A549 (cell line): ENCODE data around the gene KCNQ1. TPM values are rescaled to one million over a fixed set of nuclear protein-coding genes. Genes with fewer than 3 reads are reported as not detected.

Experiments
- ATAC-seq, 2 experiments: fragments of 200-7000 bp in 1 of 2; fragments of >200 bp in 1 of 2; cut with Nextera tagmentation in 1 of 2; cut with Tn5 transposase in 1 of 2; 3 replicates each; pipeline versions ENCODE4 v1.8.0 to v1.9.1; 2018 to 2020; ENCODE audit warnings: mild to moderate bottlenecking in 1 of 2, moderate library complexity in 1 of 2
- CTCF ChIA-PET: fragments of 300-600 bp; sonication (Branson Sonifier 250); formaldehyde crosslinking; extraction: SDS; loops from one replicate; lab custom pipeline; 2021; ENCODE audit warnings: antibody characterized with exemption, inconsistent platforms; lab: Yijun Ruan, JAX
- POLR2A ChIA-PET: fragments of 350-600 bp; formaldehyde crosslinking; extraction: SDS; loops from one replicate; lab custom pipeline; 2021; ENCODE audit warnings: antibody characterized with exemption, inconsistent platforms; lab: Yijun Ruan, JAX
- DNase-seq, 2 experiments: peaks; one replicate each; pipeline versions ENCODE4 v3.0.0 to v3.0.0-alpha.2; 2011 to 2016; ENCODE audit warnings: low read depth in 1 of 2, low spot score in 1 of 2
- FAIRE-seq: peaks from 2 replicates; lab custom pipeline; 2011; peaks lifted over from hg19 to GRCh38; lab: Jason Lieb, UNC
- H3K27ac ChIP-seq, 2 experiments: fragments of >200 bp; sonication (Bioruptor Twin); formaldehyde crosslinking; 3 replicates each; pipeline ENCODE4 v1.5.1; 2016 to 2017
- H3K4me1 ChIP-seq: fragments of >200 bp; sonication (Bioruptor Twin); formaldehyde crosslinking; 3 replicates; pipeline ENCODE4 v1.6.1; 2016
- H3K4me2 ChIP-seq: fragments of >200 bp; sonication (Bioruptor Twin); formaldehyde crosslinking; 3 replicates; pipeline ENCODE4 v1.6.1; 2016
- H3K4me3 ChIP-seq: fragments of >200 bp; sonication (Bioruptor Twin); formaldehyde crosslinking; 3 replicates; pipeline ENCODE4 v1.5.1; 2016
- H3K9me3 ChIP-seq: fragments of >200 bp; sonication (Bioruptor Twin); formaldehyde crosslinking; 3 replicates; pipeline ENCODE4 v1.6.1; 2016
- CEBPB ChIP-seq, 2 experiments: fragments of >200 bp in 1 of 2; sonication (Bioruptor Twin) in 1 of 2; formaldehyde crosslinking in 1 of 2; IDR thresholded peaks; 2 replicates each; pipeline ENCODE4 v1.6.1; 2012 to 2016
- CHD2 ChIP-seq: fragments of 150-350 bp; IDR thresholded peaks from 2 replicates; pipeline ENCODE4 v1.6.1; 2014; ENCODE audit warnings: low read length; ENCODE audit not compliant: partially characterized antibody
- CTCF ChIP-seq: fragments of >200 bp; sonication (Bioruptor Twin); formaldehyde crosslinking; IDR thresholded peaks from 3 replicates; pipeline ENCODE4 v1.5.1; 2016
- ELK1 ChIP-seq: fragments of 150-350 bp; IDR thresholded peaks from 2 replicates; pipeline ENCODE4 v1.6.1; 2014; ENCODE audit warnings: low read depth, mild to moderate bottlenecking, low read length
- FOSB ChIP-seq: fragments of 250-450 bp; sonication (Bioruptor Pico); IDR thresholded peaks from 2 replicates; pipeline ENCODE4 v1.5.0; 2020; ENCODE audit warnings: mild to moderate bottlenecking, moderate library complexity
- FOXS1 ChIP-seq: fragments of 250-450 bp; sonication (Bioruptor Pico); IDR thresholded peaks from 2 replicates; pipeline ENCODE4 v1.5.0; 2020; ENCODE audit warnings: mild to moderate bottlenecking, moderate library complexity
- HOXB13 ChIP-seq: fragments of 250-450 bp; sonication (Bioruptor Pico); IDR thresholded peaks from 2 replicates; pipeline ENCODE4 v1.5.0; 2020; ENCODE audit warnings: low read depth, mild to moderate bottlenecking, moderate library complexity
- HOXB5 ChIP-seq: fragments of 250-450 bp; sonication (Bioruptor Pico); IDR thresholded peaks from 2 replicates; pipeline ENCODE4 v1.5.0; 2020; ENCODE audit warnings: mild to moderate bottlenecking, moderate library complexity
- KDM1A ChIP-seq: fragments of 200-600 bp; sonication (generic); IDR thresholded peaks from 2 replicates; pipeline ENCODE4 v1.6.1; 2016; ENCODE audit warnings: low read depth, mild to moderate bottlenecking
- MAFK ChIP-seq: fragments of 450-650 bp; IDR thresholded peaks from 2 replicates; pipeline ENCODE4 v1.6.1; 2014; ENCODE audit not compliant: partially characterized antibody
- MYC ChIP-seq: IDR thresholded peaks from 2 replicates; pipeline ENCODE4 v1.6.1; 2012; ENCODE audit warnings: mild to moderate bottlenecking, inconsistent platforms, low read length, improper control_type of control experiment, borderline replicate concordance
- NFE2L2 ChIP-seq: fragments of 150-350 bp; conservative IDR thresholded peaks from 2 replicates; pipeline ENCODE4 v1.6.1; 2014; ENCODE audit warnings: low read length
- POLR2A ChIP-seq: IDR thresholded peaks from 2 replicates; pipeline ENCODE4 v1.6.1; 2012; ENCODE audit warnings: mild to moderate bottlenecking, low read length
- RARB ChIP-seq: fragments of 250-450 bp; sonication (Bioruptor Pico); IDR thresholded peaks from 2 replicates; pipeline ENCODE4 v1.8.0; 2021; ENCODE audit warnings: mild to moderate bottlenecking, moderate library complexity
- RNF2 ChIP-seq: fragments of 200-600 bp; sonication (generic); IDR thresholded peaks from 2 replicates; pipeline ENCODE4 v1.6.1; 2016; ENCODE audit warnings: low read depth, mild to moderate bottlenecking, antibody characterized with exemption, moderate library complexity, borderline replicate concordance
- SMC3 ChIP-seq: fragments of >200 bp; sonication (Bioruptor Twin); formaldehyde crosslinking; IDR thresholded peaks from 3 replicates; pipeline ENCODE4 v1.6.1; 2018; ENCODE audit warnings: inconsistent platforms
- ZFP36 ChIP-seq: fragments of 450-650 bp; IDR thresholded peaks from 2 replicates; pipeline ENCODE4 v1.6.1; 2014; ENCODE audit warnings: borderline replicate concordance; ENCODE audit not compliant: partially characterized antibody
- ZSCAN20 ChIP-seq: fragments of 250-450 bp; sonication (Bioruptor Pico); IDR thresholded peaks from 2 replicates; pipeline ENCODE4 v1.8.0; 2022; ENCODE audit warnings: mild to moderate bottlenecking, moderate library complexity
- WGBS: methylation state at CpG from one replicate; pipeline ENCODE4 v1.1.6; 2017; ENCODE audit errors: missing lambda C conversion rate; 5-methylcytosine and 5-hydroxymethylcytosine counted together
- polyA plus RNA-seq, 4 experiments: library from polyadenylated mRNA; depleted of rRNA in 3 of 4; stranded (reverse); fragments of >200 nt; fragmentation: RNase III in 1 of 4; extraction: RNeasy Plus Mini Kit Qiagen cat#74134 plus additional on column Dnase treatment in 1 of 4; gene quantifications; 2 replicates in 3 of 4; 3 replicates in 1 of 4; pipeline ENCODE4 v1.2.3, GENCODE V29; 2011 to 2017
- TF ChIP-seq, protein P1 (sequence below): fragments of 200-600 bp; sonication (generic); IDR thresholded peaks from 2 replicates; pipeline ENCODE4 v1.6.1; 2016; ENCODE audit warnings: antibody characterized with exemption, mild to moderate bottlenecking, moderate library complexity
- TF ChIP-seq, protein P2 (sequence below): IDR thresholded peaks from 2 replicates; pipeline ENCODE4 v1.6.1; 2012

KCNQ1 gene
- polyA plus RNA-seq, 2 of the 4 experiments (the other 2 are of a cell fraction), result 0.14 to 0.17 TPM

- FAIRE-seq, result no peak
- TF ChIP-seq CTCF (no peak), CEBPB (IDR thresholded peaks at IDR 0.05) (no peak), FOXS1 (CRISPR knock-in tag) (no peak), FOSB (CRISPR knock-in tag) (no peak), NFE2L2 (no peak), HOXB13 (CRISPR knock-in tag) (no peak), KDM1A (no peak), ZSCAN20 (CRISPR knock-in tag) (no peak), ELK1 (no peak), CHD2 (no peak), MAFK (no peak), RNF2 (no peak), SMC3 (no peak), RARB (CRISPR knock-in tag) (no peak), HOXB5 (CRISPR knock-in tag) (no peak), MYC (no peak), ZFP36 (no peak), POLR2A (no peak)
- TF ChIP-seq, protein P1, sequence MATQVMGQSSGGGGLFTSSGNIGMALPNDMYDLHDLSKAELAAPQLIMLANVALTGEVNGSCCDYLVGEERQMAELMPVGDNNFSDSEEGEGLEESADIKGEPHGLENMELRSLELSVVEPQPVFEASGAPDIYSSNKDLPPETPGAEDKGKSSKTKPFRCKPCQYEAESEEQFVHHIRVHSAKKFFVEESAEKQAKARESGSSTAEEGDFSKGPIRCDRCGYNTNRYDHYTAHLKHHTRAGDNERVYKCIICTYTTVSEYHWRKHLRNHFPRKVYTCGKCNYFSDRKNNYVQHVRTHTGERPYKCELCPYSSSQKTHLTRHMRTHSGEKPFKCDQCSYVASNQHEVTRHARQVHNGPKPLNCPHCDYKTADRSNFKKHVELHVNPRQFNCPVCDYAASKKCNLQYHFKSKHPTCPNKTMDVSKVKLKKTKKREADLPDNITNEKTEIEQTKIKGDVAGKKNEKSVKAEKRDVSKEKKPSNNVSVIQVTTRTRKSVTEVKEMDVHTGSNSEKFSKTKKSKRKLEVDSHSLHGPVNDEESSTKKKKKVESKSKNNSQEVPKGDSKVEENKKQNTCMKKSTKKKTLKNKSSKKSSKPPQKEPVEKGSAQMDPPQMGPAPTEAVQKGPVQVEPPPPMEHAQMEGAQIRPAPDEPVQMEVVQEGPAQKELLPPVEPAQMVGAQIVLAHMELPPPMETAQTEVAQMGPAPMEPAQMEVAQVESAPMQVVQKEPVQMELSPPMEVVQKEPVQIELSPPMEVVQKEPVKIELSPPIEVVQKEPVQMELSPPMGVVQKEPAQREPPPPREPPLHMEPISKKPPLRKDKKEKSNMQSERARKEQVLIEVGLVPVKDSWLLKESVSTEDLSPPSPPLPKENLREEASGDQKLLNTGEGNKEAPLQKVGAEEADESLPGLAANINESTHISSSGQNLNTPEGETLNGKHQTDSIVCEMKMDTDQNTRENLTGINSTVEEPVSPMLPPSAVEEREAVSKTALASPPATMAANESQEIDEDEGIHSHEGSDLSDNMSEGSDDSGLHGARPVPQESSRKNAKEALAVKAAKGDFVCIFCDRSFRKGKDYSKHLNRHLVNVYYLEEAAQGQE, result no peak
- TF ChIP-seq, protein P2, sequence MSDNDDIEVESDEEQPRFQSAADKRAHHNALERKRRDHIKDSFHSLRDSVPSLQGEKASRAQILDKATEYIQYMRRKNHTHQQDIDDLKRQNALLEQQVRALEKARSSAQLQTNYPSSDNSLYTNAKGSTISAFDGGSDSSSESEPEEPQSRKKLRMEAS, result no peak
- TF ChIP-seq, all 56 proteins: peak for 0
- no peak for ATAC-seq
- Histone ChIP-seq H3K9me3 (no peaks in the 10 kb centered on the region), H3K27ac (no peak overlapping the region), H3K4me1 (no peaks in the 10 kb centered on the region), H3K4me2 (no peak overlapping the region), H3K4me3 (no peak overlapping the region)
- ChIA-PET CTCF (interaction anchor here (1.4 to 2.2 kb wide), 2 partner anchors 10 to 186 kb away, joined by 7 to 10 read pairs; no protein-coding TSS in a partner anchor), POLR2A (no interaction called here)
- WGBS, result 64% methylated on average over 5 of the region's 11 CpGs
- no peak for DNase-seq
These were observed 274.1 kb downstream of the KCNQ1 start for GRCh38 chr11:2718817-2719438.
